OCI-LY7 (cell line): ENCODE measurements around the gene KCTD17. TPM values are rescaled to one million over a fixed set of nuclear protein-coding genes. Genes with fewer than 3 reads are reported as not detected.

Source experiments
- BruUV-seq: library from RNA; stranded (reverse); fragments of 400-500 nt; replicated peaks from 2 replicates; lab custom pipeline; 2021; lab: Mats Ljungman, UMichigan
- CTCF ChIA-PET: fragments of 300-600 bp; sonication (Branson Sonifier 250); formaldehyde crosslinking; loops from one replicate; lab custom pipeline; 2022; ENCODE audit warnings: antibody characterized with exemption; ENCODE audit not compliant: unreplicated experiment; lab: Charles Lee
- POLR2A ChIA-PET: fragments of 300-600 bp; sonication (Branson Sonifier 250); formaldehyde crosslinking; loops from one replicate; lab custom pipeline; 2022; ENCODE audit warnings: antibody characterized with exemption; lab: Charles Lee
- DNase-seq: peaks from one replicate; pipeline ENCODE4 v3.0.0-alpha.2; 2015; ENCODE audit warnings: low spot score
- H2AFZ ChIP-seq: fragments of 200-600 bp; sonication (generic), shearing (Covaris generic); 2 replicates; pipeline ENCODE4 v1.6.1; 2014; ENCODE audit warnings: mild to moderate bottlenecking, antibody characterized with exemption, low read length, moderate library complexity
- H3K27ac ChIP-seq: fragments of 200-600 bp; sonication (generic); 2 replicates; pipeline ENCODE4 v1.5.1; 2014; ENCODE audit warnings: mixed run types, low read depth, mild to moderate bottlenecking, moderate library complexity, low read length, inconsistent platforms; ENCODE audit not compliant: poor library complexity, severe bottlenecking
- H3K36me3 ChIP-seq: fragments of 200-600 bp; sonication (generic); 2 replicates; pipeline ENCODE4 v1.6.1; 2014; ENCODE audit warnings: mild to moderate bottlenecking, antibody characterized with exemption, low read length, moderate library complexity, mixed read lengths; ENCODE audit not compliant: insufficient read depth
- H3K4me1 ChIP-seq: fragments of 200-600 bp; sonication (generic); 2 replicates; pipeline ENCODE4 v1.5.1; 2014; ENCODE audit warnings: mild to moderate bottlenecking, low read length; ENCODE audit not compliant: insufficient read depth, poor library complexity, severe bottlenecking
- H3K4me2 ChIP-seq: fragments of 200-600 bp; sonication (generic); 2 replicates; pipeline ENCODE4 v1.6.1; 2014; ENCODE audit warnings: mild to moderate bottlenecking, low read length
- H3K4me3 ChIP-seq: fragments of 200-600 bp; sonication (generic); 2 replicates; pipeline ENCODE4 v1.5.1; 2014; ENCODE audit warnings: mild to moderate bottlenecking, low read depth, low read length; ENCODE audit not compliant: poor library complexity, severe bottlenecking
- H3K79me2 ChIP-seq: fragments of 200-600 bp; sonication (generic); 2 replicates; pipeline ENCODE4 v1.6.1; 2016; ENCODE audit warnings: low read depth, mild to moderate bottlenecking, low read length, moderate library complexity, mixed read lengths; ENCODE audit not compliant: insufficient read depth
- H3K9me2 ChIP-seq: fragments of 200-600 bp; sonication (generic); 2 replicates; pipeline ENCODE4 v1.6.1; 2016; ENCODE audit warnings: mild to moderate bottlenecking, low read length, mixed read lengths; ENCODE audit not compliant: insufficient read depth
- H3K9me3 ChIP-seq: fragments of 200-600 bp; sonication (generic); 2 replicates; pipeline ENCODE4 v1.6.1; 2014; ENCODE audit warnings: mild to moderate bottlenecking, mixed run types, low read length, mixed read lengths
- H4K20me1 ChIP-seq: fragments of 200-600 bp; sonication (generic); 2 replicates; pipeline ENCODE4 v1.6.1; 2014; ENCODE audit warnings: mild to moderate bottlenecking, antibody characterized with exemption, low read length, moderate library complexity, mixed read lengths; ENCODE audit not compliant: insufficient read depth
- CTCF ChIP-seq: fragments of 200-600 bp; sonication (generic); conservative IDR thresholded peaks from 2 replicates; pipeline ENCODE4 v1.5.1; 2014; ENCODE audit warnings: mild to moderate bottlenecking, antibody characterized with exemption, low read length, moderate library complexity, mixed read lengths
- EZH2phosphoT487 ChIP-seq: fragments of 200-600 bp; sonication (generic); IDR thresholded peaks from 2 replicates; pipeline ENCODE4 v1.6.1; 2018; ENCODE audit warnings: low read depth, borderline replicate concordance, mild to moderate bottlenecking, mixed run types, antibody characterized with exemption, low read length, moderate library complexity, mixed read lengths
- intact Hi-C: fragments of 100-400 bp; cut with micrococcal nuclease; formaldehyde crosslinking; loops from one replicate; pipeline ENCODE4 v1.10.0; 2022; ENCODE audit not compliant: unreplicated experiment
- total RNA-seq, 2 experiments: library from RNA; depleted of rRNA in 1 of 2; stranded (reverse); fragments of >200 nt in 1 of 2; shearing (Covaris generic) in 1 of 2; gene quantifications; 2 replicates each; pipeline ENCODE4 v1.2.3, GENCODE V29; 2014 to 2022

The KCTD17 gene
- total RNA-seq, 2 experiments from 2014 or later, result 17.7 to 21.7 TPM

- no peaks in the 10 kb centered on the region for H3K9me2 ChIP-seq
- H2AFZ ChIP-seq, result no peak overlapping the region
- H3K27ac ChIP-seq, result no peak overlapping the region
- POLR2A ChIA-PET, result no interaction called here
- no TSS peak for BruUV-seq
- H3K36me3 ChIP-seq, result no peaks in the 10 kb centered on the region
- CTCF ChIA-PET, result no interaction called here
- DNase-seq, result no peak
- no peak overlapping the region for H3K4me2 ChIP-seq
- H4K20me1 ChIP-seq, result no peaks in the 10 kb centered on the region
- H3K9me3 ChIP-seq, result no peaks in the 10 kb centered on the region
- intact Hi-C loops, result no loop called here
- no peaks in the 10 kb centered on the region for H3K4me1 ChIP-seq
- H3K4me3 ChIP-seq, result no peak overlapping the region
- H3K79me2 ChIP-seq, result no peaks in the 10 kb centered on the region
- TF ChIP-seq EZH2phosphoT487 (no peak), CTCF (no peak)
These were observed 13.0 kb downstream of the KCTD17 start for GRCh38 chr22:37064553-37064952.

DNA sequence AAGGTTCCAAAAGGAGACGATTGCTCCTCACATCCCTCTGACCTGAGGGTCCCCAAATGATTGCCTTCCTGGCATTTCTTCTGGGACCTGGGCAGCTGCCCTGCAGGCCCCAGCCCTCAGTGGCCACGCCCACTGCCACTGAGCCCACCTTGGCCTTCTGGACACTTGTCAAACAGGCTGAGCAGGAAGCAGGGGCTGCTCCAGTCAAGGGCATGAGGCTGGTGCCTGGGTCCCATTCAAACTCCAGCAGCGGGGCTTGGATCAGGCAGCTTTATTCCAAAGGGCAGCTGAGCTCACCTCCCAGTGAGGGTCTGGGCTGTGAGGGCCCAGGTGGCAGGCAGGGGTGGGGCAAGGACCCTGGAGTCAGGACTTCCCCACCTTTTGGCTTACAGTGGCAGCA is 13.6 kb downstream of the KCTD17 start:
- H4K20me1 ChIP-seq, result no peaks in the 10 kb centered on the region
- H2AFZ ChIP-seq, result no peak overlapping the region
- no peaks in the 10 kb centered on the region for H3K9me2 ChIP-seq
- no peak overlapping the region for H3K27ac ChIP-seq
- ChIA-PET CTCF (no interaction called here), POLR2A (no interaction called here)
- no peaks in the 10 kb centered on the region for H3K36me3 ChIP-seq
- BruUV-seq, result no TSS peak
- no peak for DNase-seq
- H3K4me1 ChIP-seq, result no peaks in the 10 kb centered on the region
- intact Hi-C loops, result no loop called here
- no peak overlapping the region for H3K4me2 ChIP-seq
- no peaks in the 10 kb centered on the region for H3K79me2 ChIP-seq
- no peak overlapping the region for H3K4me3 ChIP-seq
- TF ChIP-seq CTCF (no peak), EZH2phosphoT487 (no peak)
- H3K9me3 ChIP-seq, result no peaks in the 10 kb centered on the region

DNA sequence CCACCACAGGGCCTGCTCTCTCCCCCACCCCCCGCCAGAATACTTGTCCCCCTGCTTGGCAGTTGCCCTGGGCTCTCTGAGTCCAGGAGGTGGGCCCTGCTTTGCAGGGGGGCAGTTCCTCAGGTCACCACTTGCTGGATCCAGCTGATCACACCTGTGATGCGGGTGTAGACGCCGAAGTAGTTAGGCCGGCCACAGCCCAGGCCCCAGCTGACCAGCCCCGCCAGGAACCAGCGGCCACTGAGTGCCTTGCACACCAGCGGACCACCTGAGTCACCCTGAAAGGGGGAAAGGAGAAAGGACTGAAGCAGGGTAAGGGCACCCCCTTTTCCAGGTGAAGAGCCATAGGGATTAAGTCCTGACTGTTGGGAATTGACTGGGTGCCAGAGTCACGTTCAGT is 14.4 kb downstream of the KCTD17 start:
- ChIA-PET POLR2A (no interaction called here), CTCF (no interaction called here)
- no peak for DNase-seq
- no peaks in the 10 kb centered on the region for H3K79me2 ChIP-seq
- H2AFZ ChIP-seq, result no peak overlapping the region
- no peak overlapping the region for H3K27ac ChIP-seq
- H3K9me2 ChIP-seq, result no peaks in the 10 kb centered on the region
- intact Hi-C loops, result no loop called here
- BruUV-seq, result no TSS peak
- H3K4me3 ChIP-seq, result no peak overlapping the region
- H3K36me3 ChIP-seq, result no peaks in the 10 kb centered on the region
- H3K9me3 ChIP-seq, result no peaks in the 10 kb centered on the region
- TF ChIP-seq EZH2phosphoT487 (no peak), CTCF (no peak)
- no peak overlapping the region for H3K4me2 ChIP-seq
- no peaks in the 10 kb centered on the region for H4K20me1 ChIP-seq
- no peaks in the 10 kb centered on the region for H3K4me1 ChIP-seq
